ENCODE results near the gene KLHDC2.
A peak's percentile ranks its signal among the peaks of the same experiment; 100 is the strongest.
"Not testable (repeated sequence)": the region's sequence is repeated elsewhere in the genome, so short reads cannot be mapped to it uniquely, and the experiment has no call there.

KLHDC2 gene

GRCh38 chr14:49761839-49762551, 6.0 kb upstream of the KLHDC2 start:
- H3K4me3 ChIP-seq (ENCODE audit: low read depth, low read length) = no peak overlapping the region
- H3K9me3 ChIP-seq (ENCODE audit: control insufficient read depth, insufficient read depth, low read length) = no peaks in the 10 kb centered on the region
- H3K4me1 ChIP-seq (ENCODE audit: control insufficient read depth, insufficient read depth, low read length) = no peaks in the 10 kb centered on the region
- H3K9ac ChIP-seq (ENCODE audit: low read depth, low read length) = no peak overlapping the region
- no peaks in the 10 kb centered on the region for H3K27me3 ChIP-seq (ENCODE audit: control insufficient read depth, insufficient read depth, low read length)
- no peaks in the 10 kb centered on the region for H3K36me3 ChIP-seq (ENCODE audit: control insufficient read depth, insufficient read depth, low read length)

DNA sequence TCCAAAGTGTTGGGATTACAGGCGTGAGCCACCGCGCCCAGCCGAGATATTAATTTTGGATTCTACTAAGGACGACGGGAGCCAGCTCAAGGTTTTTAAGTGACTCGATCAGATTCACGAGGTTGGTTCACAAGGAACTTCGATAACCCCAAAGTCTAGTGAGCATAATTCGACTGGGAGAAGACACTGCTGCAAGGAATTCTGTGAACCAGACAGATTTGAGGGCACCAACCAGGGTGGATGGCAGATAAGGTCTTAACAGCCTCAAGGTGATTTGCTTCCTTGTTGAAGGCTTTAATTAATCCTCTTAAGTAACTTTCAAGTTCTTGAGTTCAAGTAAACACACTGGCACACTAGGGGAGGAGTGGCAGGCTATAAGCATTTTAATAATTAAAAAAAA, 1.1 kb upstream of the KLHDC2 start:
- no peaks in the 10 kb centered on the region for H3K27me3 ChIP-seq (ENCODE audit: control insufficient read depth, insufficient read depth, low read length)
- H3K4me1 ChIP-seq (ENCODE audit: control insufficient read depth, insufficient read depth, low read length) = no peaks in the 10 kb centered on the region
- H3K9me3 ChIP-seq (ENCODE audit: control insufficient read depth, insufficient read depth, low read length) = no peaks in the 10 kb centered on the region
- H3K4me3 ChIP-seq (ENCODE audit: low read depth, low read length) = peak overlapping the region; percentile 69
- H3K9ac ChIP-seq (ENCODE audit: low read depth, low read length) = peak overlapping the region; percentile 62
- peaks cover 2% of the 10 kb centered on the region for H3K36me3 ChIP-seq (ENCODE audit: control insufficient read depth, insufficient read depth, low read length)

DNA sequence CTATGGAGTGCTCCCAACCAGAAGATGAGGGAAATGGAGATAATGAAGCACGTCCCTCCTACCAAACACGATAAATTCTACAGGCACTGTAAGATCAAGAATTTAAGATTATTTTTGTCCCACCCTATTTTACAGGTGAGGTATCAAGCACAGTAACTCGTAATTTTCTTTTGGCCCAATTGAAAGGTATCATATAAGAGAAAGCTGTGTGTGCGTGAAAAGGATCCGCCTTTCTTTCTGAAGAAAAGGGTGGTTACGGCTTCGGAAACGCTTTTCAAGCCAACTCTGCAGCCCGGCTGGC, 733 bp upstream of the KLHDC2 start:
- H3K4me3 ChIP-seq (ENCODE audit: low read depth, low read length) = peak overlapping the region; percentile 69
- peaks cover 2% of the 10 kb centered on the region for H3K36me3 ChIP-seq (ENCODE audit: control insufficient read depth, insufficient read depth, low read length)
- no peaks in the 10 kb centered on the region for H3K9me3 ChIP-seq (ENCODE audit: control insufficient read depth, insufficient read depth, low read length)
- no peaks in the 10 kb centered on the region for H3K27me3 ChIP-seq (ENCODE audit: control insufficient read depth, insufficient read depth, low read length)
- peak overlapping the region; percentile 62 for H3K9ac ChIP-seq (ENCODE audit: low read depth, low read length)
- no peaks in the 10 kb centered on the region for H3K4me1 ChIP-seq (ENCODE audit: control insufficient read depth, insufficient read depth, low read length)

GRCh38 chr14:49768301-49769121, 558 bp downstream of the KLHDC2 start:
- no peaks in the 10 kb centered on the region for H3K27me3 ChIP-seq (ENCODE audit: control insufficient read depth, insufficient read depth, low read length)
- peak overlapping the region; percentile 98 for H3K9ac ChIP-seq (ENCODE audit: low read depth, low read length)
- no peaks in the 10 kb centered on the region for H3K9me3 ChIP-seq (ENCODE audit: control insufficient read depth, insufficient read depth, low read length)
- peaks cover 2% of the 10 kb centered on the region for H3K36me3 ChIP-seq (ENCODE audit: control insufficient read depth, insufficient read depth, low read length)
- no peaks in the 10 kb centered on the region for H3K4me1 ChIP-seq (ENCODE audit: control insufficient read depth, insufficient read depth, low read length)
- peak overlapping the region; percentile 97 for H3K4me3 ChIP-seq (ENCODE audit: low read depth, low read length)

DNA sequence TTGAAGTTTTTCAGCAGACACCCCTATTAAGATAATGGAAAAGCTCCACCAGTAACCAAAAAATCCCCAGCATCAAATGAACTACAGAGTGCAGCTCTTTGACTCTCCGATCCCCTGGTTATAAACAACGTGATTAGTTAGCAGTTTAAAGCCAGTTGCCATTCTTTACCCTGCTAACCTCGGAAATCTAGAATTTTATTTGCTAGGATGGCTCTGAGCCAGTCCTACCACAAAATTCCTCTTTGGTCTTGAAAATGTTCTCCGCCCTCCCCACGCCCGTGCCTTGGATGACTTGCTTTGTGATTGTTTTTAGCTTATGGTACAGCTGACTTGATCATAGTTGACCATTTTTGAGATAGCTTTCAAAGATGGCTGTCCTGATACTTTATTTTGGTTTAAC, 1.2 kb downstream of the KLHDC2 start:
- H3K4me1 ChIP-seq (ENCODE audit: control insufficient read depth, insufficient read depth, low read length) = no peaks in the 10 kb centered on the region
- no peaks in the 10 kb centered on the region for H3K27me3 ChIP-seq (ENCODE audit: control insufficient read depth, insufficient read depth, low read length)
- H3K4me3 ChIP-seq (ENCODE audit: low read depth, low read length) = peak overlapping the region; percentile 97
- H3K9me3 ChIP-seq (ENCODE audit: control insufficient read depth, insufficient read depth, low read length) = no peaks in the 10 kb centered on the region
- H3K36me3 ChIP-seq (ENCODE audit: control insufficient read depth, insufficient read depth, low read length) = peaks cover 2% of the 10 kb centered on the region
- peak overlapping the region; percentile 47 for H3K9ac ChIP-seq (ENCODE audit: low read depth, low read length)

DNA sequence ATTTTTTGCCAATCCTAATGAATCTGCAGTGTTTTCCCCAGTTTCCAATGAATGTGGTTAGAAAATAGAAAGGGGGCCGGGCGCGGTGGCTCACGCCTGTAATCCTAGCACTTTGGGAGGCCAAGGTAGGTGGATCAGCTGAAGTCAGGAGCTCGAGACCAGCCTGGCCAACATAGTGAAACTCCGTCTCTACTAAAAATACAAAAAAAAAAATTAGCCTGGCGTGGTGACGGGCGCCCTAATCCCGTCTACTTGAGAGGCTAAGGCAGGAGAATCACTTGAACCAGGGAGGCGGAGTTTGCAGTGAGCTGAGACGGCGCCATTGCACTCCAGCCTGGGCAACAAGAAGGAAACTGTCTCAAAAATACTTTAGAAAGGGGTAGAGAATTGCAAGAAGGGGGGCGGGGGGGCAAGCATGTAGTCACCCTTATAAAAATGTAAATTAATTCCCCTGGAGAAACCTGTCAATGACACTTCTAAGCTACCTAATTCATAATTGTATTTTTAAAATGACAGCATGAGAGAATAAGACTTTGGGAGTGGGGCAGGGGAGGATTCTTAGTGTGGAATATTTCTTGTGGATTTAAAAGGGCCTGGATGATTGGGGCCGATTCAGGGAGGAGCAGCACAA, 1.7 kb downstream of the KLHDC2 start:
- no peaks in the 10 kb centered on the region for H3K27me3 ChIP-seq (ENCODE audit: control insufficient read depth, insufficient read depth, low read length)
- peak overlapping the region; percentile 47 for H3K9ac ChIP-seq (ENCODE audit: low read depth, low read length)
- no peaks in the 10 kb centered on the region for H3K9me3 ChIP-seq (ENCODE audit: control insufficient read depth, insufficient read depth, low read length)
- peaks cover 2% of the 10 kb centered on the region for H3K36me3 ChIP-seq (ENCODE audit: control insufficient read depth, insufficient read depth, low read length)
- peak overlapping the region; percentile 97 for H3K4me3 ChIP-seq (ENCODE audit: low read depth, low read length)
- H3K4me1 ChIP-seq (ENCODE audit: control insufficient read depth, insufficient read depth, low read length) = no peaks in the 10 kb centered on the region

- no peak overlapping the region for H3K4me3 ChIP-seq (ENCODE audit: low read depth, low read length)
- H3K4me1 ChIP-seq (ENCODE audit: control insufficient read depth, insufficient read depth, low read length) = no peaks in the 10 kb centered on the region
- H3K36me3 ChIP-seq (ENCODE audit: control insufficient read depth, insufficient read depth, low read length) = peaks cover 2% of the 10 kb centered on the region
- H3K27me3 ChIP-seq (ENCODE audit: control insufficient read depth, insufficient read depth, low read length) = no peaks in the 10 kb centered on the region
- no peak overlapping the region for H3K9ac ChIP-seq (ENCODE audit: low read depth, low read length)
- H3K9me3 ChIP-seq (ENCODE audit: control insufficient read depth, insufficient read depth, low read length) = no peaks in the 10 kb centered on the region
Measured at GRCh38 chr14:49770212-49770817, 2.4 kb downstream of the KLHDC2 start.

DNA sequence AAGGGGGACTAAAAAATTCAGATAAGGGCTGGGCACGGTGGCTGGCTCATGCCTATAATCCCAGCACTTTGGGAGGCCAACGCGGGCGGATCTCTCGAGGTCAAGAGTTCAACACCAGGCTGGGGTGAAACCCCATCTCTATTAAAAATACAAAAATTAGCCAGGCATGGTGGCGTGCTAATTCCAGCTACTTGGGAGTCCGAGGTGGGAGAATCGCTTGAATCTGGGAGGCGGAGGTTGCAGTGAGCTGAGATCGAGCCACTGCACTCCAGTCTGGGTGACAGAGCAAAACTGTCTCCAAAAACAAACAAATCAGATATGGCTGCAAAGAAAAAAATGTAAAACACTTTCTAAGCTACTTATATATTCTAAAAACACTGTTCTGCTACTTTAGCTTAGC, 3.7 kb downstream of the KLHDC2 start:
- H3K4me3 ChIP-seq (ENCODE audit: low read depth, low read length); H3K9ac ChIP-seq (ENCODE audit: low read depth, low read length); H3K9me3 ChIP-seq (ENCODE audit: control insufficient read depth, insufficient read depth, low read length); H3K36me3 ChIP-seq (ENCODE audit: control insufficient read depth, insufficient read depth, low read length); H3K4me1 ChIP-seq (ENCODE audit: control insufficient read depth, insufficient read depth, low read length); H3K27me3 ChIP-seq (ENCODE audit: control insufficient read depth, insufficient read depth, low read length): not testable (repeated sequence)

- no peaks in the 10 kb centered on the region for H3K4me1 ChIP-seq (ENCODE audit: control insufficient read depth, insufficient read depth, low read length)
- H3K36me3 ChIP-seq (ENCODE audit: control insufficient read depth, insufficient read depth, low read length) = no peaks in the 10 kb centered on the region
- no peaks in the 10 kb centered on the region for H3K9me3 ChIP-seq (ENCODE audit: control insufficient read depth, insufficient read depth, low read length)
- no peak overlapping the region for H3K9ac ChIP-seq (ENCODE audit: low read depth, low read length)
- H3K4me3 ChIP-seq (ENCODE audit: low read depth, low read length) = no peak overlapping the region
- H3K27me3 ChIP-seq (ENCODE audit: control insufficient read depth, insufficient read depth, low read length) = no peaks in the 10 kb centered on the region
Measured at GRCh38 chr14:49774106-49774505, 6.2 kb downstream of the KLHDC2 start.

DNA sequence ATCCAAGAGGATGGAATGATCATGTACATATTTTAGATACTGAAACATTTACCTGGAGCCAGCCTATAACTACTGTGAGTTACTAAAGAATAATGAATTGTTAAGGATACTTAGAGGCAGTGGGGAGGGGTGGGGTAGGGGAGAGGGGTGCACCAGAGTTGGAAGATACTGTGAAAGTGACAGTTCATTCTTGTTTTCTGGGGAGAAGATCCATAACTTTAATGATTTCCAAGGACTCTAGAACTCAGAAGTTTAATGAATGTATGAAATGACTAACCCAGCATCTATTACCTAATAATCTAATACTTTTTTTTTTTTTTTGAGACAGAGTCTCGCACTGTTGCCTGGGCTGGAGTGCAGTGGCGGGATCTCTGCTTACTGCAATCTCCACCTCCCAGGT, 10.5 kb downstream of the KLHDC2 start:
- H3K27me3 ChIP-seq (ENCODE audit: control insufficient read depth, insufficient read depth, low read length) = no peaks in the 10 kb centered on the region
- H3K36me3 ChIP-seq (ENCODE audit: control insufficient read depth, insufficient read depth, low read length) = peaks cover 5% of the 10 kb centered on the region
- no peaks in the 10 kb centered on the region for H3K4me1 ChIP-seq (ENCODE audit: control insufficient read depth, insufficient read depth, low read length)
- H3K4me3 ChIP-seq (ENCODE audit: low read depth, low read length) = no peak overlapping the region
- H3K9me3 ChIP-seq (ENCODE audit: control insufficient read depth, insufficient read depth, low read length) = no peaks in the 10 kb centered on the region
- no peak overlapping the region for H3K9ac ChIP-seq (ENCODE audit: low read depth, low read length)

DNA sequence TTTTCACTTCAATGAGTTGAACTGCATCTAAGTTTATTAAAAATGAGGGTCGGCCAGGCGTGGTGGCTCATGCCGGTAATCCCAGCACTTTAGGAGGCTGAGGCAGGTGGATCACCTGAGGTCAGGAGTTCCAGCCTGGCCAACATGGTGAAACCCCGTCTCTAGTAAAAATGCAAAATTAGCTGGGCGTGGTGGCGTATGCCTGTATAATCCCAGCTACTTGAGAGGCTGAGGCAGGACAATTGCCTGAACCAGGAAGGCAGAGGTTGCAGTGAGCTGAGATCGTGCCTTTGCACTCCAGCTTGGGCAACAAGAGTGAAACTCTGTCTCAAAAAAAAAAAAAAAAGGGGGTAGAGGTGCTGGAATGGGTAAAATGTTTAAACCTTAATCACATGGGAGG, 13.1 kb downstream of the KLHDC2 start:
- H3K27me3 ChIP-seq (ENCODE audit: control insufficient read depth, insufficient read depth, low read length); H3K4me3 ChIP-seq (ENCODE audit: low read depth, low read length); H3K36me3 ChIP-seq (ENCODE audit: control insufficient read depth, insufficient read depth, low read length); H3K4me1 ChIP-seq (ENCODE audit: control insufficient read depth, insufficient read depth, low read length); H3K9ac ChIP-seq (ENCODE audit: low read depth, low read length); H3K9me3 ChIP-seq (ENCODE audit: control insufficient read depth, insufficient read depth, low read length): not testable (repeated sequence)
